ENCODE results near the gene UBTD1.

The UBTD1 gene

GRCh38 chr10:97498076-97498840, 466 bp upstream of the UBTD1 start, which contains the start of gene MMS19:
MMS19 (minus strand) TSS chr10:97498422; CDS start chr10:97498384, 38 bp downstream.
- Histone ChIP-seq H3K4me3 (ENCODE audit: low read depth in 1 of 5, low read length in 5 of 5) (peak within 1 kb of the TSS; percentile 74 to 96 (median 82)), H3K27me3 (ENCODE audit: control insufficient read depth in 5 of 5, insufficient read depth in 4 of 5, low read length in 5 of 5) (no peaks in the 10 kb centered on the region), H3K36me3 (ENCODE audit: control insufficient read depth in 5 of 5, insufficient read depth in 5 of 5, low read length in 5 of 5) (peaks cover 0 to 2% (median under 1%) of the 10 kb centered on the region in 5 donors), H3K9ac (ENCODE audit: low read length in 5 of 5) (peak within 1 kb of the TSS; percentile 79 to 93 (median 85)), H3K4me1 (ENCODE audit: control insufficient read depth in 5 of 5, insufficient read depth in 5 of 5, low read length in 5 of 5) (peaks cover 0 to 52% (median 32%) of the 10 kb centered on the region in 5 donors), H3K27ac (ENCODE audit: low read depth, low read length) (peak within 1 kb of the TSS; percentile 87), H3K9me3 (ENCODE audit: control insufficient read depth in 5 of 5, low read length in 5 of 5) (no peaks in the 10 kb centered on the region)

- H3K9ac ChIP-seq (ENCODE audit: low read length in 5 of 5) = peak overlapping the region; percentile 6 to 86 (median 79)
- peak overlapping the region; percentile 73 to 82 (median 77) for H3K4me3 ChIP-seq (ENCODE audit: low read depth in 1 of 5, low read length in 5 of 5)
- no peaks in the 10 kb centered on the region for H3K9me3 ChIP-seq (ENCODE audit: control insufficient read depth in 5 of 5, low read length in 5 of 5)
- no peaks in the 10 kb centered on the region for H3K36me3 ChIP-seq (ENCODE audit: control insufficient read depth in 5 of 5, insufficient read depth in 5 of 5, low read length in 5 of 5)
- H3K4me1 ChIP-seq (ENCODE audit: control insufficient read depth in 5 of 5, insufficient read depth in 5 of 5, low read length in 5 of 5) = peaks cover 0 to 46% (median 31%) of the 10 kb centered on the region in 5 donors
- H3K27ac ChIP-seq (ENCODE audit: low read depth, low read length) = peak overlapping the region; percentile 87
- no peaks in the 10 kb centered on the region for H3K27me3 ChIP-seq (ENCODE audit: control insufficient read depth in 5 of 5, insufficient read depth in 4 of 5, low read length in 5 of 5)
Measured at GRCh38 chr10:97499561-97500296, 1.0 kb downstream of the UBTD1 start.

- no peaks in the 10 kb centered on the region for H3K27me3 ChIP-seq (ENCODE audit: control insufficient read depth in 5 of 5, insufficient read depth in 4 of 5, low read length in 5 of 5)
- no peaks in the 10 kb centered on the region for H3K9me3 ChIP-seq (ENCODE audit: control insufficient read depth in 5 of 5, low read length in 5 of 5)
- no peaks in the 10 kb centered on the region for H3K36me3 ChIP-seq (ENCODE audit: control insufficient read depth in 5 of 5, insufficient read depth in 5 of 5, low read length in 5 of 5)
- H3K9ac ChIP-seq (ENCODE audit: low read length in 5 of 5) = peak overlapping the region in 2 of 5 donors; percentile 6 to 85
- H3K4me1 ChIP-seq (ENCODE audit: control insufficient read depth in 5 of 5, insufficient read depth in 5 of 5, low read length in 5 of 5) = peaks cover 0 to 41% (median 26%) of the 10 kb centered on the region in 5 donors
- H3K4me3 ChIP-seq (ENCODE audit: low read depth in 1 of 5, low read length in 5 of 5) = peak overlapping the region; percentile 73 to 82 (median 77)
- H3K27ac ChIP-seq (ENCODE audit: low read depth, low read length) = peak overlapping the region; percentile 87
Measured at GRCh38 chr10:97500297-97500575, 1.5 kb downstream of the UBTD1 start.

GRCh38 chr10:97502916-97503315, 4.2 kb downstream of the UBTD1 start:
- Histone ChIP-seq H3K4me1 (ENCODE audit: control insufficient read depth in 5 of 5, insufficient read depth in 5 of 5, low read length in 5 of 5) (peaks cover 0 to 24% (median 12%) of the 10 kb centered on the region in 5 donors), H3K27me3 (ENCODE audit: control insufficient read depth in 5 of 5, insufficient read depth in 4 of 5, low read length in 5 of 5) (no peaks in the 10 kb centered on the region), H3K36me3 (ENCODE audit: control insufficient read depth in 5 of 5, insufficient read depth in 5 of 5, low read length in 5 of 5) (no peaks in the 10 kb centered on the region), H3K9me3 (ENCODE audit: control insufficient read depth in 5 of 5, low read length in 5 of 5) (no peaks in the 10 kb centered on the region), H3K9ac (ENCODE audit: low read length in 5 of 5) (no peak overlapping the region), H3K27ac (ENCODE audit: low read depth, low read length) (no peak overlapping the region), H3K4me3 (ENCODE audit: low read depth in 1 of 5, low read length in 5 of 5) (no peak overlapping the region)

- H3K4me1 ChIP-seq (ENCODE audit: control insufficient read depth in 5 of 5, insufficient read depth in 5 of 5, low read length in 5 of 5) = peaks cover 0 to 22% (median 10%) of the 10 kb centered on the region in 5 donors
- H3K36me3 ChIP-seq (ENCODE audit: control insufficient read depth in 5 of 5, insufficient read depth in 5 of 5, low read length in 5 of 5) = no peaks in the 10 kb centered on the region
- H3K27me3 ChIP-seq (ENCODE audit: control insufficient read depth in 5 of 5, insufficient read depth in 4 of 5, low read length in 5 of 5) = no peaks in the 10 kb centered on the region
- H3K4me3 ChIP-seq (ENCODE audit: low read depth in 1 of 5, low read length in 5 of 5) = peak overlapping the region in 1 of 5 donors; percentile 10
- H3K9me3 ChIP-seq (ENCODE audit: control insufficient read depth in 5 of 5, low read length in 5 of 5) = no peaks in the 10 kb centered on the region
- H3K9ac ChIP-seq (ENCODE audit: low read length in 5 of 5) = no peak overlapping the region
- H3K27ac ChIP-seq (ENCODE audit: low read depth, low read length) = no peak overlapping the region
Measured at GRCh38 chr10:97503406-97503805, 4.7 kb downstream of the UBTD1 start.

GRCh38 chr10:97505152-97505551, 6.4 kb downstream of the UBTD1 start:
- H3K4me3 ChIP-seq (ENCODE audit: low read depth in 1 of 5, low read length in 5 of 5) = no peak overlapping the region
- no peaks in the 10 kb centered on the region for H3K27me3 ChIP-seq (ENCODE audit: control insufficient read depth in 5 of 5, insufficient read depth in 4 of 5, low read length in 5 of 5)
- peak overlapping the region in 1 of 5 donors; percentile 3 for H3K9ac ChIP-seq (ENCODE audit: low read length in 5 of 5)
- H3K36me3 ChIP-seq (ENCODE audit: control insufficient read depth in 5 of 5, insufficient read depth in 5 of 5, low read length in 5 of 5) = no peaks in the 10 kb centered on the region
- H3K27ac ChIP-seq (ENCODE audit: low read depth, low read length) = no peak overlapping the region
- H3K9me3 ChIP-seq (ENCODE audit: control insufficient read depth in 5 of 5, low read length in 5 of 5) = no peaks in the 10 kb centered on the region
- peaks cover 0 to 17% (median 6%) of the 10 kb centered on the region in 5 donors for H3K4me1 ChIP-seq (ENCODE audit: control insufficient read depth in 5 of 5, insufficient read depth in 5 of 5, low read length in 5 of 5)

GRCh38 chr10:97506199-97506991, 7.7 kb downstream of the UBTD1 start:
- Histone ChIP-seq H3K9me3 (ENCODE audit: control insufficient read depth in 5 of 5, low read length in 5 of 5) (no peaks in the 10 kb centered on the region), H3K9ac (ENCODE audit: low read length in 5 of 5) (no peak overlapping the region), H3K27me3 (ENCODE audit: control insufficient read depth in 5 of 5, insufficient read depth in 4 of 5, low read length in 5 of 5) (no peaks in the 10 kb centered on the region), H3K4me1 (ENCODE audit: control insufficient read depth in 5 of 5, insufficient read depth in 5 of 5, low read length in 5 of 5) (peaks cover 0 to 10% (median 1%) of the 10 kb centered on the region in 5 donors), H3K27ac (ENCODE audit: low read depth, low read length) (no peak overlapping the region), H3K4me3 (ENCODE audit: low read depth in 1 of 5, low read length in 5 of 5) (no peak overlapping the region), H3K36me3 (ENCODE audit: control insufficient read depth in 5 of 5, insufficient read depth in 5 of 5, low read length in 5 of 5) (no peaks in the 10 kb centered on the region)

- no peaks in the 10 kb centered on the region for H3K27me3 ChIP-seq (ENCODE audit: control insufficient read depth in 5 of 5, insufficient read depth in 4 of 5, low read length in 5 of 5)
- no peak overlapping the region for H3K9ac ChIP-seq (ENCODE audit: low read length in 5 of 5)
- no peaks in the 10 kb centered on the region for H3K36me3 ChIP-seq (ENCODE audit: control insufficient read depth in 5 of 5, insufficient read depth in 5 of 5, low read length in 5 of 5)
- peaks cover 11 to 24% (median 17%) of the 10 kb centered on the region in 5 donors for H3K4me1 ChIP-seq (ENCODE audit: control insufficient read depth in 5 of 5, insufficient read depth in 5 of 5, low read length in 5 of 5)
- H3K4me3 ChIP-seq (ENCODE audit: low read depth in 1 of 5, low read length in 5 of 5) = no peak overlapping the region
- H3K27ac ChIP-seq (ENCODE audit: low read depth, low read length) = no peak overlapping the region
- H3K9me3 ChIP-seq (ENCODE audit: control insufficient read depth in 5 of 5, low read length in 5 of 5) = no peaks in the 10 kb centered on the region
Measured at GRCh38 chr10:97508342-97508741, 9.6 kb downstream of the UBTD1 start.

GRCh38 chr10:97509120-97509680, 10.5 kb downstream of the UBTD1 start:
- Histone ChIP-seq H3K4me3 (ENCODE audit: low read depth in 1 of 5, low read length in 5 of 5) (no peak overlapping the region), H3K27ac (ENCODE audit: low read depth, low read length) (no peak overlapping the region), H3K36me3 (ENCODE audit: control insufficient read depth in 5 of 5, insufficient read depth in 5 of 5, low read length in 5 of 5) (no peaks in the 10 kb centered on the region), H3K9me3 (ENCODE audit: control insufficient read depth in 5 of 5, low read length in 5 of 5) (no peaks in the 10 kb centered on the region), H3K27me3 (ENCODE audit: control insufficient read depth in 5 of 5, insufficient read depth in 4 of 5, low read length in 5 of 5) (no peaks in the 10 kb centered on the region), H3K9ac (ENCODE audit: low read length in 5 of 5) (no peak overlapping the region), H3K4me1 (ENCODE audit: control insufficient read depth in 5 of 5, insufficient read depth in 5 of 5, low read length in 5 of 5) (peaks cover 11 to 24% (median 17%) of the 10 kb centered on the region in 5 donors)

All from subcutaneous abdominal adipose tissue (tissue), 5 donors.